K562 (cell line): ENCODE data around the gene GARIN5B. TPM values are rescaled to one million over a fixed set of nuclear protein-coding genes. Genes with fewer than 3 reads are reported as not detected.

Source experiments
- CBFB ChIP-seq: sonication (generic); formaldehyde crosslinking; IDR thresholded peaks from 2 replicates; pipeline ENCODE4 v1.4.0; 2020; ENCODE audit warnings: mild to moderate bottlenecking, missing genetic modification reagents
- COPS2 ChIP-seq: fragments of 450-650 bp; conservative IDR thresholded peaks from 2 replicates; pipeline ENCODE4 v1.6.1; 2016; ENCODE audit warnings: mild to moderate bottlenecking, moderate library complexity
- CREB1 ChIP-seq, 2 experiments: sonication (generic) in 1 of 2; formaldehyde crosslinking in 1 of 2; IDR thresholded peaks; 2 replicates each; pipeline versions ENCODE4 v1.6.1 to v1.8.0; 2012 to 2022; ENCODE audit warnings: inconsistent platforms in 1 of 2, mild to moderate bottlenecking in 1 of 2, missing genetic modification reagents in 1 of 2, moderate library complexity in 1 of 2
- HDGF ChIP-seq: fragments of 450-650 bp; IDR thresholded peaks from 2 replicates; pipeline ENCODE4 v1.6.1; 2016
- JUN ChIP-seq, 2 experiments: sonication (generic) in 1 of 2; formaldehyde crosslinking in 1 of 2; IDR thresholded peaks; 2 replicates each; pipeline versions ENCODE4 v1.6.1 to v1.8.0; 2012 to 2022; ENCODE audit warnings: borderline replicate concordance in 2 of 2, mild to moderate bottlenecking in 2 of 2, improper control_type of control experiment in 1 of 2, low read depth in 1 of 2, low read length in 1 of 2, missing genetic modification reagents in 1 of 2
- MXI1 ChIP-seq: IDR thresholded peaks from 2 replicates; pipeline ENCODE4 v1.6.1; 2011; ENCODE audit warnings: low read depth, mild to moderate bottlenecking, improper control_type of control experiment, low read length
- POLR2A ChIP-seq: fragments of 450-650 bp; conservative IDR thresholded peaks from 2 replicates; pipeline ENCODE4 v1.6.1; 2016
- RB1 ChIP-seq: fragments of 450-650 bp; IDR thresholded peaks from 2 replicates; pipeline ENCODE4 v1.6.1; 2017; ENCODE audit warnings: low read depth, mild to moderate bottlenecking
- SREBF2 ChIP-seq: sonication (generic); formaldehyde crosslinking; IDR thresholded peaks from 2 replicates; pipeline ENCODE4 v1.4.0; 2020; ENCODE audit warnings: mild to moderate bottlenecking, missing genetic modification reagents
- TBL1XR1 ChIP-seq, 2 experiments: IDR thresholded peaks; 2 replicates each; pipeline ENCODE4 v1.6.1; 2012; ENCODE audit warnings: improper control_type of control experiment in 2 of 2, low read length in 2 of 2, mild to moderate bottlenecking in 1 of 2
- ZBTB1 ChIP-seq: sonication (generic); formaldehyde crosslinking; IDR thresholded peaks from 2 replicates; pipeline ENCODE4 v1.8.1; 2023; ENCODE audit warnings: missing genetic modification reagents, low read depth, mild to moderate bottlenecking, borderline replicate concordance
- ZKSCAN3 ChIP-seq: fragments of 250-450 bp; sonication (Bioruptor Pico); IDR thresholded peaks from 2 replicates; pipeline ENCODE4 v1.4.0; 2020
- ZNF699 ChIP-seq: fragments of 250-450 bp; sonication (Bioruptor Pico); IDR thresholded peaks from 2 replicates; pipeline ENCODE4 v1.8.0; 2021; ENCODE audit warnings: mild to moderate bottlenecking, moderate library complexity; ENCODE audit not compliant: insufficient replicate concordance
- polyA plus RNA-seq, 8 experiments: library from polyadenylated mRNA; depleted of rRNA in 4 of 8; stranded (reverse) in 5 of 8; unstranded in 3 of 8; fragments of >200 nt; fragmentation: Nextera tagmentation in 2 of 8; fragmentation: Illumina TruSeq in 1 of 8; extraction: Ambion mirVana in 2 of 8; extraction: Trizol in 1 of 8; gene quantifications; 2 replicates each; pipeline versions ENCODE4 v1.2.1 to v1.2.3, GENCODE V29; 2011 to 2014; ENCODE audit warnings: inconsistent platforms in 1 of 8, missing spikeins in 1 of 8
- total RNA-seq, 7 experiments: library from RNA; depleted of rRNA in 6 of 7; stranded (reverse); fragments of >200 nt in 6 of 7; fragmentation: Illumina TruSeq in 2 of 7; extraction: Trizol in 2 of 7; gene quantifications; 2 replicates each; pipeline versions ENCODE4 v1.2.1 to v1.2.3, GENCODE V29; 2011 to 2021; ENCODE audit warnings: low replicate concordance in 1 of 7
- TF ChIP-seq, protein P1 (sequence below): fragments of 250-450 bp; sonication (Bioruptor Pico); IDR thresholded peaks from 2 replicates; pipeline ENCODE4 v1.5.0; 2021
- TF ChIP-seq, protein P2 (sequence below): fragments of 250-450 bp; sonication (Bioruptor Pico); IDR thresholded peaks from 2 replicates; pipeline ENCODE4 v1.5.0; 2022; ENCODE audit warnings: mild to moderate bottlenecking
- TF ChIP-seq, protein P3 (sequence below), 3 experiments: IDR thresholded peaks in 2 of 3; conservative IDR thresholded peaks in 1 of 3; 2 replicates each; pipeline ENCODE4 v1.5.1; 2011 to 2012; ENCODE audit warnings: low read length in 3 of 3, mild to moderate bottlenecking in 3 of 3, control low read depth in 2 of 3, improper control_type of control experiment in 1 of 3, inconsistent platforms in 1 of 3, low read depth in 1 of 3, mixed read lengths in 1 of 3, moderate library complexity in 1 of 3; ENCODE audit not compliant: insufficient read depth in 2 of 3
- TF ChIP-seq, protein P4 (sequence below): fragments of 250-450 bp; sonication (Bioruptor Pico); IDR thresholded peaks from 2 replicates; pipeline ENCODE4 v1.5.0; 2021; ENCODE audit warnings: mild to moderate bottlenecking, moderate library complexity
- TF ChIP-seq, protein P5 (sequence below): sonication (generic); formaldehyde crosslinking; IDR thresholded peaks from 2 replicates; pipeline ENCODE4 v1.8.1; 2022; ENCODE audit warnings: missing genetic modification reagents

Gene GARIN5B
- total and polyA plus RNA-seq, 9 of the 15 experiments (the other 6 are each of a cell fraction or from before 2014, with no cell fraction given) = not detected

DNA sequence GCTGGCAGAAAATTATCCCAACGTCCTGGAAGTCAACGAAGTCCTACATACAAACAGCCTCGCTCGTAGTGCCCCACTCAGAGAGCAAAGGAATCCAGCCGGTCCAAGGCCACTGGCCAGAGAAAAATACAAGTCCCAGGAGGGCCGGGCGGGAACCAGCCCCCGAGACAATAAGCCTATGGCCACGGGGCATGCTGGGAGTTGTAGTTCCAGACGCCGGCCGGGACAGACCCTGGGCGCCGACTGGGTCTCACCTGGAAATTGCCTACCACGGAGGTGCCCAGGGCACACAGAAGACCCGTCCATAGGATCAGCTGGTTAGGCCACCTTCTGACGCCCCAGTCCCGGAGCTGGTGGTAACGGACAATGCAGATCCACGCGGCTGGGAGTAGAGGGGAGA lies 43.3 kb downstream of the GARIN5B start (continued):
- TF ChIP-seq, protein P1, sequence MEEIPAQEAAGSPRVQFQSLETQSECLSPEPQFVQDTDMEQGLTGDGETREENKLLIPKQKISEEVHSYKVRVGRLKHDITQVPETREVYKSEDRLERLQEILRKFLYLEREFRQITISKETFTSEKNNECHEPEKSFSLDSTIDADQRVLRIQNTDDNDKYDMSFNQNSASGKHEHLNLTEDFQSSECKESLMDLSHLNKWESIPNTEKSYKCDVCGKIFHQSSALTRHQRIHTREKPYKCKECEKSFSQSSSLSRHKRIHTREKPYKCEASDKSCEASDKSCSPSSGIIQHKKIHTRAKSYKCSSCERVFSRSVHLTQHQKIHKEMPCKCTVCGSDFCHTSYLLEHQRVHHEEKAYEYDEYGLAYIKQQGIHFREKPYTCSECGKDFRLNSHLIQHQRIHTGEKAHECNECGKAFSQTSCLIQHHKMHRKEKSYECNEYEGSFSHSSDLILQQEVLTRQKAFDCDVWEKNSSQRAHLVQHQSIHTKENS = no peak
- TF ChIP-seq ZKSCAN3 (CRISPR knock-in tag) = no peak
- TF ChIP-seq, protein P2, sequence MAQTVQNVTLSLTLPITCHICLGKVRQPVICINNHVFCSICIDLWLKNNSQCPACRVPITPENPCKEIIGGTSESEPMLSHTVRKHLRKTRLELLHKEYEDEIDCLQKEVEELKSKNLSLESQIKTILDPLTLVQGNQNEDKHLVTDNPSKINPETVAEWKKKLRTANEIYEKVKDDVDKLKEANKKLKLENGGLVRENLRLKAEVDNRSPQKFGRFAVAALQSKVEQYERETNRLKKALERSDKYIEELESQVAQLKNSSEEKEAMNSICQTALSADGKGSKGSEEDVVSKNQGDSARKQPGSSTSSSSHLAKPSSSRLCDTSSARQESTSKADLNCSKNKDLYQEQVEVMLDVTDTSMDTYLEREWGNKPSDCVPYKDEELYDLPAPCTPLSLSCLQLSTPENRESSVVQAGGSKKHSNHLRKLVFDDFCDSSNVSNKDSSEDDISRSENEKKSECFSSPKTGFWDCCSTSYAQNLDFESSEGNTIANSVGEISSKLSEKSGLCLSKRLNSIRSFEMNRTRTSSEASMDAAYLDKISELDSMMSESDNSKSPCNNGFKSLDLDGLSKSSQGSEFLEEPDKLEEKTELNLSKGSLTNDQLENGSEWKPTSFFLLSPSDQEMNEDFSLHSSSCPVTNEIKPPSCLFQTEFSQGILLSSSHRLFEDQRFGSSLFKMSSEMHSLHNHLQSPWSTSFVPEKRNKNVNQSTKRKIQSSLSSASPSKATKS (CRISPR knock-in tag) = no peak
- no peak for TF ChIP-seq ZBTB1
- TF ChIP-seq JUN (IDR thresholded peaks at IDR 0.05; ENCODE audit: borderline replicate concordance, low read depth, low read length) = no peak
- no peak for TF ChIP-seq JUN (CRISPR knock-in tag; IDR thresholded peaks at IDR 0.05; ENCODE audit: borderline replicate concordance)
- TF ChIP-seq CREB1 (IDR thresholded peaks at IDR 0.05) = no peak
- TF ChIP-seq CREB1 (CRISPR knock-in tag; IDR thresholded peaks at IDR 0.05) = no peak
- no peak for TF ChIP-seq COPS2
- no peak for TF ChIP-seq POLR2A
- no peak for TF ChIP-seq RB1
- TF ChIP-seq, protein P3, sequence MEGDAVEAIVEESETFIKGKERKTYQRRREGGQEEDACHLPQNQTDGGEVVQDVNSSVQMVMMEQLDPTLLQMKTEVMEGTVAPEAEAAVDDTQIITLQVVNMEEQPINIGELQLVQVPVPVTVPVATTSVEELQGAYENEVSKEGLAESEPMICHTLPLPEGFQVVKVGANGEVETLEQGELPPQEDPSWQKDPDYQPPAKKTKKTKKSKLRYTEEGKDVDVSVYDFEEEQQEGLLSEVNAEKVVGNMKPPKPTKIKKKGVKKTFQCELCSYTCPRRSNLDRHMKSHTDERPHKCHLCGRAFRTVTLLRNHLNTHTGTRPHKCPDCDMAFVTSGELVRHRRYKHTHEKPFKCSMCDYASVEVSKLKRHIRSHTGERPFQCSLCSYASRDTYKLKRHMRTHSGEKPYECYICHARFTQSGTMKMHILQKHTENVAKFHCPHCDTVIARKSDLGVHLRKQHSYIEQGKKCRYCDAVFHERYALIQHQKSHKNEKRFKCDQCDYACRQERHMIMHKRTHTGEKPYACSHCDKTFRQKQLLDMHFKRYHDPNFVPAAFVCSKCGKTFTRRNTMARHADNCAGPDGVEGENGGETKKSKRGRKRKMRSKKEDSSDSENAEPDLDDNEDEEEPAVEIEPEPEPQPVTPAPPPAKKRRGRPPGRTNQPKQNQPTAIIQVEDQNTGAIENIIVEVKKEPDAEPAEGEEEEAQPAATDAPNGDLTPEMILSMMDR (IDR thresholded peaks at IDR 0.05 in 2 of 3, conservative IDR thresholded peaks at IDR 0.05 in 1 of 3; ENCODE audit: insufficient read depth in 2 of 3, low read depth in 1 of 3, low read length in 3 of 3) = peak in 1 of 3 experiments; percentile 8; a peak in 1 of 6 replicates
- no peak for TF ChIP-seq ZNF699
- TF ChIP-seq, protein P4, sequence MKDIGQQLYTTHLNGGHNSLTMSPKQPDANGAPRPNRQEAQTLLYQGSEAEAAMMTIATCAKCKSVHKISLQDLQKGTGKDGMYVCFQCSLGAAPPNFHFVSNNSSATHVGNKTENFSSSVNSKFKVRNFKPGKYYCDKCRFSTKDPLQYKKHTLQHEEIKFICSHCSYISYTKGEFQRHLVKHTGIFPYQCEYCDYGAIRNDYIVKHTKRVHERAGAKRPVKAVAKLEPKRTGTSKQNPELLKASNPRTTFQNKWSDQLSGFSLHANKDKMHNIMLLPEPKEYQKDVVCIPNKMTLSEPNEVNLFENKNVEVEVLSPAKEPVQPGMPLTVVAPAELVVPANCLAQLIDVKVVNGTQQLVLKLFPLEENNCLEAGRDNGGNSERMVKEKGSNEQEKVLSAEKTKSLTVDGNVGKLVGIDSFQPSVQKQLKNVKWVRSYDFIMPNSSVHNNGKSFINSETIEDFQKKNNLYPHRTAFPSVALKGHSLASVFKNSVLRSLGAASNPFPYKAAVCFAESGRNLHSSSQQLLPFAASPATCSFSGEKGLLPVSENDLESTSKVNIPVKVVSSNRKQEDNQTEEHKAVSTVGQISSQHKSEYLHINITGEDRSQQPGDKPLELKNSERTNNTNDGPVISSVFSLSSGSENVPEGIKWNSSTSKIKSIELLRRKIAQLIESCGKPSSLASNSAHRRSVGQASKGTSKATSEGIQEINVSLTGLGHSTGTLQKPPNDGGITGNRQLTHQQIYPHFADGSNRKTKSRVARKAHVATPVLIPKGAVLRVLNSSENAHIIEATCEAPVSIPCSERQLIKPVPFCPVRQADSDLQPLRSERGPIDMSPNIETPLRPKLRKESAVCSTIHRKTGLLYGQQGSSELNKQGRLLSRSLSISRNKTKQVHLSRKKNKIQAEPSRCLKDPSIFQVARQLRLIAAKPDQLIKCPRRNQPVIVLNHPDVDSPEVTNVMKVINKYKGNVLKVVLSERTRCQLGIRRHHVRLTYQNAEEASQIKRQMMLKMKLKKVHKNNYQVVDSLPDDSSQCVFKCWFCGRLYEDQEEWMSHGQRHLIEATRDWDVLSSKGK = no peak
- no peak for TF ChIP-seq CBFB
- no peak for TF ChIP-seq TBL1XR1 (IDR thresholded peaks at IDR 0.05; ENCODE audit: low read length in 2 of 2)
- TF ChIP-seq MXI1 = no peak
- TF ChIP-seq, protein P5, sequence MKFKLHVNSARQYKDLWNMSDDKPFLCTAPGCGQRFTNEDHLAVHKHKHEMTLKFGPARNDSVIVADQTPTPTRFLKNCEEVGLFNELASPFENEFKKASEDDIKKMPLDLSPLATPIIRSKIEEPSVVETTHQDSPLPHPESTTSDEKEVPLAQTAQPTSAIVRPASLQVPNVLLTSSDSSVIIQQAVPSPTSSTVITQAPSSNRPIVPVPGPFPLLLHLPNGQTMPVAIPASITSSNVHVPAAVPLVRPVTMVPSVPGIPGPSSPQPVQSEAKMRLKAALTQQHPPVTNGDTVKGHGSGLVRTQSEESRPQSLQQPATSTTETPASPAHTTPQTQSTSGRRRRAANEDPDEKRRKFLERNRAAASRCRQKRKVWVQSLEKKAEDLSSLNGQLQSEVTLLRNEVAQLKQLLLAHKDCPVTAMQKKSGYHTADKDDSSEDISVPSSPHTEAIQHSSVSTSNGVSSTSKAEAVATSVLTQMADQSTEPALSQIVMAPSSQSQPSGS (CRISPR knock-in tag) = no peak
- TF ChIP-seq SREBF2 (CRISPR knock-in tag) = no peak
- TF ChIP-seq HDGF = no peak
